Activated T-cell treated with anti-CD3 and anti-CD28 coated beads, Interleukin-2, amount 50 U/mL, for 72 hours (primary cell): ENCODE results near the gene POLD4. TPM values are rescaled to one million over a fixed set of nuclear protein-coding genes. Genes with fewer than 3 reads are reported as not detected.
A peak's percentile ranks its signal among the peaks of the same experiment; 100 is the strongest.

Experiments used
- ATAC-seq, 2 donors: fragments of 150-1000 bp; cut with Tn5 transposase; replicated peaks in 1 of 2; 2 replicates each; pipeline ENCODE4 v1.10.0; 2021; ENCODE audit warnings: moderate library complexity in 2 of 2, mild to moderate bottlenecking in 1 of 2
- DNase-seq, 2 donors: peaks; one replicate each; pipeline ENCODE4 v3.0.0; 2021 to 2022; ENCODE audit warnings: mixed read lengths in 1 of 2
- H3K27ac Mint-ChIP-seq: one replicate; pipeline ENCODE4 v1.8.0; 2022; ENCODE audit warnings: mild to moderate bottlenecking, moderate library complexity, mixed read lengths
- H3K27me3 Mint-ChIP-seq: one replicate; pipeline ENCODE4 v1.8.0; 2022; ENCODE audit warnings: low read depth, mixed read lengths
- H3K36me3 Mint-ChIP-seq, 2 donors: one replicate each; pipeline ENCODE4 v1.8.0; 2022; ENCODE audit warnings: mixed read lengths in 2 of 2, mild to moderate bottlenecking in 1 of 2; ENCODE audit not compliant: insufficient read depth in 2 of 2
- H3K4me1 Mint-ChIP-seq: one replicate; pipeline ENCODE4 v1.8.0; 2022; ENCODE audit warnings: low read depth, mixed read lengths
- H3K4me3 Mint-ChIP-seq, 2 donors: one replicate each; pipeline ENCODE4 v1.8.0; 2022; ENCODE audit warnings: mild to moderate bottlenecking in 2 of 2, mixed read lengths in 2 of 2, moderate library complexity in 2 of 2
- H3K9me3 Mint-ChIP-seq, 2 donors: one replicate each; pipeline ENCODE4 v1.8.0; 2022; ENCODE audit warnings: mixed read lengths in 2 of 2
- total RNA-seq, 2 donors: library from RNA; stranded (reverse); gene quantifications; one replicate each; pipeline ENCODE4 v1.2.3, GENCODE V29; 2022

POLD4 gene
- total RNA-seq, 2 donors from 2014 or later, result 68.5 to 74.1 TPM

DNA sequence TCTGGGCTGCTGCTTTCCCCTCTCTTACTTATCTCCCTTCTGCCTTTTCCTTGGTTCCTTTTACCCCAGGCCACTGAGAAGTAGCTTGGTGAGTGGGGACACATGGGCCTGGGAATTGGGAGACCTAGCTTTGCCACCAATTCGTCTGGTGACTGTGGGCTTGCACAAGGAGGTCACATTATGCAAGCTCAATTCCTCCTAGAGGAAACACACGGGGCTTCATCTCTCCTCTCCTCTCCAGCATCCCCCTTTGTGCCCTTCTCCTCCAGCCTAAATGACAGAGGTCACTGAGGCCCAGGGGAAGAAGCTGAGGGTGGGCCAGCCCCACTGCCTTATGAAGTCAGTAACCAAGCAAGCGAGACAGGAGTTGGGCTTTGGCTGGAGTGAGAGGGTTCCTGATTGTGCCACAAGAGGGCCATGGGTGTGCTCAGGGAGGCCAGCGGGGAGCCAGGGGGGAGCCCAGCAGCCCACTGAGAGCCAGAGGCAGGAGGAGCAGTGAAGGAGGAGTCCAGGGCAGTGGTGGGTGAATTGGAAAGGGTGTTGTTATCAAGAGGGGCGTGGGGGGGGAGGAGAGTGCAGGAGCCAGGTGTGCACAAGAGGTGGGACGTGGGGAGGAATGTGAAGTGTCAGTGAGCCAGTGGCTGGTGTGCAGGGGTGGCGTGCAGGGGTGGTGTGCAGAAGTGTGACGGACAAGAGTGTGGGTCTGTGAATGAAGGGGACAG is 18.0 kb upstream of the POLD4 start:
- DNase-seq (no peak), ATAC-seq (no peak)
- Mint-ChIP-seq H3K27me3 (peaks cover 65% of the 10 kb centered on the region), H3K4me3 (peak overlapping the region; percentile 77 to 84), H3K4me1 (peaks cover 49% of the 10 kb centered on the region), H3K9me3 (no peaks in the 10 kb centered on the region), H3K27ac (no peak overlapping the region), H3K36me3 (no peaks in the 10 kb centered on the region)

DNA sequence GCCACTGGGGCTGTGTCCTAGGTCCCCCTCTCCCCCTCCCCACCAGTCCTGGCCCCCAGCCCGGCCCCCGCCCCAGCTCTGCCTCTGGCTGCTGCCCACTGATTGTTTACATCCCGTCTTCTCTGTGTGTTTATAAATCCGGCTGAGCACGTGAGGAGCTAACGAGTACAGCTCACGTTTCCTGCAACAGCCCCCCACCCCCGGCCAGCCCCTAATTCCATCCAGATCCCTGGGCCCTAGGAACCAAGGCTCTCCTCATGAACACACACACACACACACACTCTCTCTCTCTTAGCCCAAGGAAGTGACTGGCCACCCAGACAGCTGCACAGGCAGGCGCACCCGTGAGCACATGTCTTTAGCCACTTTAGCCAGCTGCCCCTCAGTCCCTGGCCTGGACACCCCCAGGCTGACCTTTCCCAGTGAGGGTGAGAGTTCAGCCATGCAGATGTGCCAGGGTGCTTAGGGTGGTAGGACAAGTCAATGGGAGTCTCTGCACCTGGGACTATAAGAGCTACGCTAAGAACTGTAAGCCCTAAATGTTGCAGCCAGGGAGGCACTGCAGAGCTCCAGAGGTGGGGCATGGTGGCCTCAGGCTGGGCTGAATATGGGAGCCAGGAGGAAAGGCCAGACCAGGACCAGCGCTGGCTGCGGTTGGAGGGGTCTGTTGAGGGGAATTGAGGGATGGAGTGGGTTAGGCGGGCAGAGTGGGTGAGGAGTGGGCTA is 17.2 kb upstream of the POLD4 start:
- no peaks in the 10 kb centered on the region for H3K36me3 Mint-ChIP-seq
- ATAC-seq, result no peak
- H3K4me1 Mint-ChIP-seq, result peaks cover 49% of the 10 kb centered on the region
- H3K27ac Mint-ChIP-seq, result no peak overlapping the region
- no peak for DNase-seq
- H3K27me3 Mint-ChIP-seq, result peaks cover 57% of the 10 kb centered on the region
- H3K9me3 Mint-ChIP-seq, result no peaks in the 10 kb centered on the region
- H3K4me3 Mint-ChIP-seq, result no peak overlapping the region

- Mint-ChIP-seq H3K4me3 (no peak overlapping the region), H3K27me3 (peaks cover 56% of the 10 kb centered on the region), H3K27ac (no peak overlapping the region), H3K4me1 (peaks cover 49% of the 10 kb centered on the region), H3K9me3 (no peaks in the 10 kb centered on the region), H3K36me3 (no peaks in the 10 kb centered on the region)
- DNase-seq, result no peak
- no peak for ATAC-seq
These were observed 16.5 kb upstream of the POLD4 start for GRCh38 chr11:67369801-67370284.

- H3K9me3 Mint-ChIP-seq, result no peaks in the 10 kb centered on the region
- no peak for DNase-seq
- no peak for ATAC-seq
- H3K4me1 Mint-ChIP-seq, result peaks cover 49% of the 10 kb centered on the region
- no peak overlapping the region for H3K27ac Mint-ChIP-seq
- H3K36me3 Mint-ChIP-seq, result no peaks in the 10 kb centered on the region
- H3K4me3 Mint-ChIP-seq, result peak overlapping the region in 1 of 2 donors; percentile 13
- peaks cover 52% of the 10 kb centered on the region for H3K27me3 Mint-ChIP-seq
These were observed 15.9 kb upstream of the POLD4 start for GRCh38 chr11:67369275-67369674.

- peak overlapping the region in 1 of 2 donors; percentile 20 for H3K4me3 Mint-ChIP-seq
- peak overlapping the region; percentile 44 for H3K27ac Mint-ChIP-seq
- peaks cover 45% of the 10 kb centered on the region for H3K4me1 Mint-ChIP-seq
- peak; percentile 42 to 61 for DNase-seq
- ATAC-seq, result peak; percentile 64 to 68
- peaks cover 46% of the 10 kb centered on the region for H3K27me3 Mint-ChIP-seq
- no peaks in the 10 kb centered on the region for H3K36me3 Mint-ChIP-seq
- H3K9me3 Mint-ChIP-seq, result no peaks in the 10 kb centered on the region
These were observed 15.3 kb upstream of the POLD4 start for GRCh38 chr11:67368621-67369020.

- H3K9me3 Mint-ChIP-seq, result no peaks in the 10 kb centered on the region
- H3K4me3 Mint-ChIP-seq, result no peak overlapping the region
- no peaks in the 10 kb centered on the region for H3K36me3 Mint-ChIP-seq
- H3K27me3 Mint-ChIP-seq, result peaks cover 46% of the 10 kb centered on the region
- DNase-seq (no peak), ATAC-seq (no peak)
- peaks cover 45% of the 10 kb centered on the region for H3K4me1 Mint-ChIP-seq
- no peak overlapping the region for H3K27ac Mint-ChIP-seq
These were observed 14.4 kb upstream of the POLD4 start for GRCh38 chr11:67367761-67368227.

- Mint-ChIP-seq H3K36me3 (no peaks in the 10 kb centered on the region), H3K9me3 (no peaks in the 10 kb centered on the region), H3K4me3 (no peak overlapping the region), H3K27me3 (peaks cover 52% of the 10 kb centered on the region), H3K27ac (no peak overlapping the region), H3K4me1 (peaks cover 45% of the 10 kb centered on the region)
- no peak for DNase-seq
- ATAC-seq, result no peak
These were observed 13.8 kb upstream of the POLD4 start for GRCh38 chr11:67366961-67367760.

DNA sequence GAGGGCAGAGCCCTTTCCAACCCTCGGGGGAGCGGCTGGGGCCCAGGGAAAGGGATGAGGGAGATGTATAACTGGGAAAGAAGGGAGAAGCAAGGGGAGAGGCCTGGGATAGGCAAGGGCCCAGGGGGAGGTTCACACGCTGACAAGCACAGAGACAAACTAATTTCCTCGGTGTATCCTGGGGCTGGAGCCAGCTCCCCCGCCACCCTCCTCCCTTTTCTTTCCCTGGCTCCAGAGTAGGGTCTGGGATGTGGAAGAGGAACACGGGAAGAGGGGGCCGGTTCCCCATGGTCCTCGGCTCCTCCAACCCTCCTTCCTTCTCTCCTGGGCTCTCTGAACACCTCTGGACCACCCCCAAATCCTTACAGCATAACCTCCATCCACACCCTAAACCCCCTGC is 13.2 kb upstream of the POLD4 start:
- Mint-ChIP-seq H3K27ac (no peak overlapping the region), H3K36me3 (no peaks in the 10 kb centered on the region), H3K4me1 (peaks cover 40% of the 10 kb centered on the region), H3K27me3 (peaks cover 48% of the 10 kb centered on the region), H3K9me3 (no peaks in the 10 kb centered on the region), H3K4me3 (no peak overlapping the region)
- DNase-seq (no peak), ATAC-seq (no peak)

DNA sequence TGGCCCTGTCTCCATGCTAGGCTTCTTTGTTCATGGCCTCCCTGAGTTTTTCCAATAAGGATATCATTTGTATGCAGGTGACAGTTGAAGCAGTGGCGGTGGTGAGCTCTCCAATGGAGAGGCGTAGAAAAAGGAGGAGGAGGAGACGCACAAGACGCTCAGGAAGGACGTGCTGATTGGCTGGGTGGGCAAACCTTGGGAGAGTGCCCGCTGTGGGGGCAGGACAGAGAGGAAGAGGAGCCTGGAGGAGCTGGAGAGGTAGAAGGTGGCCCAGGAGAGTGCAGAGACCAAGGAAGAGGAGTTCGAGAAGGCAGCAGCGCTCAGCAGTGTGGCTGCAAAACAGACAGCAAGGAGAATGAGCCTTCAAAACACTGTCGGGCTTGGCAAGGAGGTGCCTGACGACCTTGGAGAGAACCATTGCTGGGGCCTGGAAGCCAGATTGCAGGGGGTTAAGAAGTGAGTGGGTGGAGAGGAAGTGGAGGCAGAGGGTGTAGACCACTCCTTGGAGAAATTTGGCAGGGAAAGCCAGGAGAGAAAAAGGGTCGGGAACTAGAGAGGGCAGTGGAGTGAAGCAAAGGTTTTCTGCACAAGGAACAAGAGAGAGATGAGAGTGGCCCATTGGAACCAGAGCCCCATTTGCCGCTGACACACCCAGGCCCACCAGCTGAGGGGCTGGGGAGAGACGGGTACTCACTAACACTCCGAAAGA is 12.5 kb upstream of the POLD4 start:
- Mint-ChIP-seq H3K27ac (no peak overlapping the region), H3K4me3 (no peak overlapping the region), H3K27me3 (peaks cover 41% of the 10 kb centered on the region), H3K36me3 (no peaks in the 10 kb centered on the region), H3K9me3 (no peaks in the 10 kb centered on the region), H3K4me1 (peaks cover 34% of the 10 kb centered on the region)
- DNase-seq (no peak), ATAC-seq (no peak)

DNA sequence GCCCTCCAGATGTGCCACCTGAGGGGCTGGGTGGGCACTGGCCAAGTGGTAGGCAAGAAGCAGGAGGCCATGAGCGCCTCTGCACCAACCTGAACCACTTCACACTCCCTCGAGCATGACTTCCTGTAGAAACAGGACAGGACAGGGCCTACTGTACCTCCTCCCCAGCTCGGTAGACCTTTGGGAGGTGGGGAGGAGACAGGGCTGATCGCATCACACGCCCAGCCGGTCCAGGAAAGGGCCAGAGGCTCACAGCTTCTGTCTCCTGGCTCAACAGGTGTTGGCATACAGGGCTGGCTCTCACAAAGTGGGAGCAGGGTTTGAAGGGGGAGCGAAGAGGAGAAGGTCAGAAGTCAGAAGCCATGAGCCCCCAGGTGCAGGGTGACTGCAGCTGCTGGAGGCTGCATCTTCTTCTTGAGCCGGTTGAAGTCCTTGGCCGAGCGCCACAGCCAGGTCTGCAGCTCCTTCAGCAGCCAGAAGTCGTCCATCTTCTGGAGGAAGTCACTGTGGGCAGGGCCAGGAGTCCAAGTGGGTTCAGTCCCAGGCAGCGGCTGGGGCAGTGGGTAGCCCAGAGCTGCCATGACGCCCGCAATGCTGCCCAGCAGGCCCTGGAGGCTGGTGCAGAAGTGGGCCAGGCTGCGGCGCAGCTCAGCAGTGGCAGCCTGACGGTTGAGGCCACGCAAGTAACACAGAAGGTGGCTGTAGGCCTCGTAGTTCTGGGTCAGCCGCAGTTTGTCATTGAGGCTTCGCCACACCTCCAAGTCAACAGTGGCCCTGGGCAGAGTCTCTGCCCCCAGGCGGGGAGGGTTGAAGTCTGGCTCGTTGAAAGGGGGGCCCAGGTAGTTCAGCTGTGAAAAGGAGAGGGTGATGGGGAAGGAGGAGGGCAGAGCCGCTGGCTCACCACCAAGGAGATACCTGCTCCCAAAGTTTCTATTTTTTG is 11.7 kb upstream of the POLD4 start:
- ATAC-seq (no peak), DNase-seq (no peak)
- peaks cover 28% of the 10 kb centered on the region for H3K4me1 Mint-ChIP-seq
- H3K9me3 Mint-ChIP-seq, result no peaks in the 10 kb centered on the region
- H3K4me3 Mint-ChIP-seq, result no peak overlapping the region
- H3K27ac Mint-ChIP-seq, result no peak overlapping the region
- H3K36me3 Mint-ChIP-seq, result no peaks in the 10 kb centered on the region
- peaks cover 33% of the 10 kb centered on the region for H3K27me3 Mint-ChIP-seq

GRCh38 chr11:67364169-67364568 is 10.8 kb upstream of the POLD4 start:
- Mint-ChIP-seq H3K4me3 (no peak overlapping the region), H3K36me3 (no peaks in the 10 kb centered on the region), H3K9me3 (no peaks in the 10 kb centered on the region), H3K27me3 (peaks cover 24% of the 10 kb centered on the region), H3K27ac (no peak overlapping the region), H3K4me1 (peaks cover 24% of the 10 kb centered on the region)
- ATAC-seq (no peak), DNase-seq (no peak)
